Stimulated activated CD4-positive, alpha-beta T cell treated with anti-CD3 and anti-CD28 coated beads, Interleukin-15, amount 100 ng/mL, for 1 hour (primary cell): ENCODE results near the gene PPL.
"Not testable (repeated sequence)": the region's sequence is repeated elsewhere in the genome, so short reads cannot be mapped to it uniquely, and the experiment has no call there.

ENCODE experiments used
- DNase-seq, 2 donors: peaks; one replicate each; pipeline ENCODE4 v3.0.0-alpha.2; 2020; ENCODE audit warnings: low read depth in 1 of 2, low spot score in 1 of 2

The PPL gene

DNA sequence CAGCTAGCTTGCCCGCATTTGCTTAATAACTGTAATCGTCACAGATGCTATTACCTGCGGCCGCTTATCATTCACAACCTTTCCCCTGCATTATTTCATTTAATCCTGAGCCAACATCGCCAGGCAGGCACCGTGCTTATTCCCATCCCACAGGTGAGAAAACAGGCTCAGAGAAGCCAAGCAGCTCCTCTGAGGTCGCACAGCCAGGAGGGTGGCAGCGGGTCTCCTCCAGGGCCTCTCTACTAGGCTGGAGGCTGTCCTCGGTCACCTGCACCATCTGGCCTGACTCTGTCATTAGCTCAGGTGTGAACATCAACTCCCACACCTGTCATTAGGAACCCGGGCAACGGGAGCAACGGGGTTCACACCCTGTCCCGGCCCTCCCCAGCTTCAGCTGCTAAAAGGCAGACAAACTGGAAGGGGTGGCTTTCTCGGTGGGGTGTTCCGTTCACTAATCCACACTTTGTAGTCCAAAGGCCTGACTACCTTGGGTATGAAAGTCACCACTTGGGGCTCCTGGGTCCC is 3.0 kb downstream of the PPL start:
- no peak for DNase-seq

DNA sequence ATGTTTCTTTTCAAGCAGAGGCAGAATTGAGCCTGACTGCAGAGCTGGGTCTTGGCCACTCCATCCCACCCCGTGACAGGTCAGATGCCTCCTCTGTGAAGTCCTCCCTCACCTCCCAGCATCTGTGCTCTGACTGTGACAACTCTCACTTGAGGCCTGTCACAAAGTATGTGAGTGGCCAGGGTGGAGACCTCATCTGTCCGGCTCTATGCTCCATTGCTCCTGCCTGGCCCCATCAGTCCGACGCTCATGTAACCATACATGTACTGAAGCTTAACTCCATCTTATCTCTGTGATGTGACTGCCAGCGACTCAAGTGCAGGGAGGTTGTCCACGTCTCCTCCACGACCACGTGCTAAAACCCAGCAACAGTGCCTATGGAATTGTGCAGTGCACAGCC is 3.5 kb downstream of the PPL start:
- DNase-seq: no peak

DNA sequence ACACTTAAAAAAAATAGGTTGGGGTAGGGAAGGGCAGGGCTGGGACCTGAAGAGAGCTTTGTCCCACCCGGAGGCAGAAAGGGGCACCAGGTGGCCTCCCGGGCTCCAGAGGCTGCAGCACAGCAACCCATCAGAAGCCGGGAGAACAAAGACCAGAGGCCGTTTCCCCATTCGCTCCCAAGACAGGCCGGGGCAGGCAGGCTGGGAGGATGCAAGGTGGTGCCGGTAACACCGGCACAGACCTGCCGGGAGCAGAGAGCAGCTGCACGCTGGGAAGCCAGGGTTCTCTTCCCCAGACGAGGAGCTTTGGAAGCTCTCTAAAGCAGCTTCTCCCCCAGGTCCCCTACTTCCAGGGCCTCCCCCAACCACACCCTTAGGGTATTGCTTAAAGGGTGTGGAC is 5.6 kb downstream of the PPL start:
- DNase-seq: no peak

DNA sequence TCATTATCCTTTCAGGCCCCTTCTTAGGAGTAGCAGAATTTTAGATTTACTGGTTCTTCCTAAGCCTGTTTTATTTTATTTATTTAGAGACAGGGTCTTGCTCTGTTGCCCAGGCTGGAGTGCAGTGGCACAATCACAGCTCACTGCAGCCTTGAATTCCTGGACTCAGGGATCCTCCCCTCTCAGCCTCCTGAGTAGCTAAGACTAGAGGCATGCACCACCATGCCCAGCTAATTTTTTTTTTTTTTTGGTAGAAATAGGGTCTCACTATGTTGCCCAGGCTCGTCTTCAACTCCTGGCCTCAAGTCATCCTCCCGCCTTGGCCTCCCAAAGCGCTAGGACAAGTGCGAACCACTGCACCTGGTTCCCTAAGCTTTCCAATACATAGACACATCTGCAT is 7.3 kb downstream of the PPL start:
- DNase-seq: not testable (repeated sequence)

DNA sequence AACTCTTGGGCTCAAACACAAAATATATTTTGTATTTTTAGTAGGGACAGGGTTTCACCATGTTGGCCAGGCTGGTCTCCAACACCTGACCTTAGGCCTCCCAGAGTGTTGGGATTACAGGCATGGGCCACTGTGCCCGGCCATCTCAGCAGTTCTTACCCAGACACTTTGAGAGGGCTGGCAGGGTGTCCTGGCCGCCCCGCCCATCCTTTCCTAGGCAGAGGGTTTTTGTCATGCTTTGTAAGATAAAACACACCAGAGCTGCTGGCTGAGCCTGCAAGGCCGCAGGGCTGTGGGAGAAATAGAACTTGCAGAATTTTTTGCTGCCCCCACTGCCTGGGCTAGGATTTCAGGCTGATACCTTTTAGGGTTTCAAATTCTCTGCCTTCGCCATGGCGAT is 8.7 kb downstream of the PPL start:
- DNase-seq: no peak

DNA sequence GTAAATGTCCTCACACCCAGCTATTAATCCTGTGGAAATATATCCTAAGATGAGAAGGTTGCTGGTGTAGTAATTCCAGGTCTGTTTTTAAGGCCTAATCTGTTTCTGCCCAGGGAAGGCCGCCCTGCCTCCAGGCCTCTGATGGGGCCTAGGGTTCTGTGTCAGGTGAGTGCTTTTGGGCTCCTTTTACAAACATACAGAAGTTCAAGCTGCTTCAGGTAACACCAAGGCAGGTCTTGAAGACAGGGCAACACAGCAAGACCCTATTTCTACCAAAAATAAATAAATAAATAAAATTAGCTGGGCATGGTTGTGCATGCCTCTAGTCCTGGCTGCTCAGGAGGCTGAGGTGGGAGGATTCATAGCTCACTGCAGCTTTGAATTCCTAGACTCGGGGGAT is 9.3 kb downstream of the PPL start:
- no peak for DNase-seq

DNA sequence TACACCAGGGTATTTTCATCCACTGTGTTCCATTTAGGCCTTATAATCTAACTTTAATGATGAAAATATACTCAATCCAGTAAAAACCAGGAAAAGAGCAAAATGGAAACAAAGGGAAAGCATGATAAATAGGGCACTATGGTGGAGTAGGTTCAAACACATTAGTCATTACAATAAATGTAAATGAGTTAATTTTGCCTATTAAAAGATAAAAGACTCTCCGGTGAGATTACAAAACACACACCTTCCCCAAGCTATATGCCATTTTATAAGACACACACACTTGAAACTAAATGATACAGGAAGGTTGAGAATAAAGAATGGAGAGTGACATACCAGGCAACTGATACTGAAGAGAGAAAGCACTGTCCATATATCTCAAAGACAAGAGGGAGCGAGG is 10.0 kb downstream of the PPL start:
- no peak for DNase-seq

DNA sequence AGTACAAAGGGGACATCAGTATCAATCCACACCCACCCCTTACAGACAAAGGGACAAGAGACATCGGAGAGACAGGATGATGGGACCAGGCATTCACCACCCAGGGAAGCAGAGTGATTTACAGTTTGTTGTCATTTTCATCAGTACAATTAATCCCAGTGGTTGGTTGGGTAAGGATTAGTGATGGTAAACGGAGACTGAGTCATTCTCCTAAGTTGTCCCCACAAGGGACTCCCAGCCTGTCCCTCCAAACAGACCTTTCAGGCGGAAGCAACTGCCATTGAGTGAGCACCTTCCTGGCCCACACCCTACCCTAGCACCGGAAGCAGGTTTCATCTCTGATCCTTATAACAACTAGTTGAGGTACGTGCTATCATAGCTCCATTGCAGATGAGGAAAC is 11.2 kb downstream of the PPL start:
- no peak for DNase-seq

DNA sequence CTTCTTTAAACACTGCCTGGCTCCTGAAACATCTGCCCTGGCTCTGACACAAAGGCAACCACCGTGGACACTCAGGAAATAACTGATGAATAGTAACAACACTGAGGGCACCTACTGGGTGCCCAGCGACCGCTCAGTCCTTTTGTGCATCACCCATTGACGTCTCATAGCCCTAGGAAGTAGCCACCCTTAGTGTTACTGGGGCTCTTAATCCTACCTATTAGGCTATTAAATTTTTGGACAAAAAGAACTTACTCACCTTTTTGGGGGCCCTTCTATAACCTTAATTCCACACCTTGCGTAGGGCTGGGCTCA is 11.7 kb downstream of the PPL start:
- DNase-seq: no peak

DNA sequence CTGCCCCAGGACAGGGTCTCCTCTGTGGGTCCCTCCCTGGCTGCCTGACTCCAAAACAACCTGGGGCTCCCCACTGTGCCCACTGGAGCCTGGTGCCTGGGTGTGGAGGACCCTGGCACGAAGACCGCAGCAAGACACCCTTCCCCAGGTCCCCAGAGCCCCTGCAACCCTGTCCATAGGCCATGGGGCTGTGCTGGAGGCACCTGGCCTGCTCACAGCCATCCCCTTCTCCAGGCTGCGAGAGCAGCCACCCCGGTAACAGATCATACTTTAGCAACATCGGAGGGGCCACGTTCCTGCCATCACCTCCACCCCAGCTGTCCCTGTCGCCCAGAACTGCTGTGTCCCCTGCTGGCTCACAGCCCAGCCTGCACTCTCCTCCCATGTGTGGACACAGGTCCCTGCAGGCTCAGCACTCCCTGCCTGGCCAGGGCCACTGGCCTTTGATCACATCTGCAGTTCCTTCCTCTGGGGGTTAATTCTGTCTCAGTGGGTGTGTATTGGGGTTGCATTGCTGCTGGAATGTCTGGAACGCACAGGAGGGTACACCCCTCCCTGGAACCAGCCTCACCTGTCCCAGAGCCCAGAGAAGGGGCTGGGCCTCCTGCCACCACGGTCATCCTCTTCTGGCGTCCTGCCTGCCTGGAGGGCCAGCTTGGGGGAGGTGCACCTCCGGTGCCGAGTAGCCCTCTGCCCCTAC is 12.2 kb downstream of the PPL start:
- no peak for DNase-seq

DNA sequence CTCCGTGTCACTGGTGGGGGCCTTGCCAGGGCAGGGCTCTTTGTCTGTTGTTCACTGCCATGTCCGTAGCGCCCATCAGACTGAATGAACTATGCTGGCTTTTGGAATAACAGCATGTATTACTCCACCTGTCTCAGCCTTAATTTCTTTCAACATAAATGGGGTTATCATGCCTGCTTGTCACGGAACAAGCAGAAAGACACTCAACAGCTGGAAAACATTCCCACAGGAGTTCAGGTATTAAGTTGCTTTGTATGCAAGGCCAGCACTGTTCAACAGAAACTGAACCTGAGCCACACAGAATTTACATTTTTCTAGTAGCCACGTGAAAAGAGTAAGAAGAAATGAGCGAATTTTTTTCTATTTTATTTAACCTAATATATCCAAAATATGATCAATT is 13.1 kb downstream of the PPL start:
- DNase-seq: no peak

DNA sequence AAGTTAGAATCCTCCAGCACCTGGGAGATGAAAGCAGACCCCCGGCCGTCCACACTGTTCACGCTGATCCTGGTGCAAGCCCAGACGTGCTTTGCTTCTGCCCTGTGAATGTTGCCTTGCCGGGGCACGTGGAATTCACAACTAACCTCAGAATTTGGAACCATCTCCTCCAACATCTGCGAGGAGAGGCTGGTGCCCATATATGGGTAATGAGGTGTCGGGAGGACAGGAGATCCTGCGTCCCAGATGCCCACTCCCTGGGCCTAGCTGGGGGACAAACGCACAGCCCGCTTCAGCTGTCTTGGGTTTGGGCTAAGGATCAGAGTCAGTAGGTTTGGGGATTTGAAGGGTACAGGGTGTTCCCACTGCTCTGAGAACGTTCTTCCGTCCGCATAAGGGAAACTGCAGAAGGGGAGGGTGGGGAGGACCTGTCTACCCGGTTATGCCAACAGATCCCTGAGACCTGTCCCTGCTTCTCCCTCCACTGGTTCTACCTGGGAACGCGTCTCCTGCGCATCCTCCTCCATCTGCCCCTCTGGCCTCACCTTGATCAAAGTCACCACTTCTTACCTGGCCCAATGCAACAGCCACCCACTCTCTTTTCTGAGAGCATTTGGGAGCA is 14.1 kb downstream of the PPL start:
- DNase-seq: no peak

DNA sequence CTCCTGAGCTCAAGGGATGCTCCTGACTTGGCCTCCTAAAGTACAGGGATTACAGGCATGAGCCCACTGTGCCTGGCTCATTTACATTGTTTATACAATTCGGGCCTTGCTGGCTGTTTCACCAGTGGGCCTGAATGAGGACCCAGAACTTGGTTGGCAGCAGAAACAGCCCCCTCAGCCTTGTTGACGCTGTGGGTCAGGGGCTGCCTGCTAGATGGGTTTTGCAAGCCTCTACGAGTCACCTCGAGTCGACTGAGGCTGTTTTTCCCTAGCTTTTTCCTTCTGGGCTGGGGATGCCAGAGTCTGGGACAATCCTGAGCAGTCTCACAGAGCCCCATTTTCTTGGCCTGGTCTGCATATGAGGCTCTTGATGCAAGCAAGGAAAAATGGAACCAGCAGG is 16.1 kb downstream of the PPL start:
- DNase-seq: no peak

DNA sequence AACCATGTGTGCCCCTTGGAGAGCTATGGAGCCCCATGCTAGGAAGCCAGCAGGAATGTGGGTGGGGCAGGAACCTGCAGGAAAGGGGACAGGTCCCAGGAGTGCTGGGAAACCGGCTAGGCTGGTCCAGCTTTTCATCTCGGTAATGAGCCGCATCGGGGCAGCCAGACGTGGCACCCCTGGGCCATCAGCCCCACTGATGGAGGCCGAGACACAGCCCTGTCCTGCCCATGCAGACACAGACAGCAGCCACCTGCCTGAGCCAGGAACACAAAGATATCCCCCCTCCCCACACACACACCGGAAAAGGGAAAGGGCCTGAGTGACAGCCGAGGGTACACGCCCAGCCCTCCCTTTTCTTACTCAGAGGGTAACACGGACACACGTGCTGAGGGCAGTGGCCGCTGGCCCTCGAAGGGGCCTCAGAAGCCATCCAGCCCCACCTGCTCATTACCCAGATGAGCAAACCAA is 18.1 kb downstream of the PPL start:
- DNase-seq: no peak

DNA sequence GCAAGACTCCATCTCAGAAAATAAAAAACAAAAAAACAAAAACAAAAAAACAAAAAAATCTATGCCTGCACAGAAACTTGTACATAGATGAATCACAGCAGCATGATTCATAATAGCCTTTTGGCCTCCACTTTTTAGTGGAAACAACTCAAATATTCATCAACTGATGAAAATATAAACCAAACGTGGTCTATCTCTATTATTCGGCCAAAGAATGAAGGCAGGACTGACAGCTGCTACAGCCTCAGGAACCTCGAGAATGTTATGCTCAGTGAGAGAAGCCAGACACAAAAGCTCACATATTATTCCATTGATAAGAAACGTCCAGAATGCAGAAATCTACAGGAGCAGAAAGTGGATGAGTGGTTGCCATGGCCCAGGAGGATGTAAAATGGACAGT is 19.8 kb downstream of the PPL start:
- DNase-seq: no peak

DNA sequence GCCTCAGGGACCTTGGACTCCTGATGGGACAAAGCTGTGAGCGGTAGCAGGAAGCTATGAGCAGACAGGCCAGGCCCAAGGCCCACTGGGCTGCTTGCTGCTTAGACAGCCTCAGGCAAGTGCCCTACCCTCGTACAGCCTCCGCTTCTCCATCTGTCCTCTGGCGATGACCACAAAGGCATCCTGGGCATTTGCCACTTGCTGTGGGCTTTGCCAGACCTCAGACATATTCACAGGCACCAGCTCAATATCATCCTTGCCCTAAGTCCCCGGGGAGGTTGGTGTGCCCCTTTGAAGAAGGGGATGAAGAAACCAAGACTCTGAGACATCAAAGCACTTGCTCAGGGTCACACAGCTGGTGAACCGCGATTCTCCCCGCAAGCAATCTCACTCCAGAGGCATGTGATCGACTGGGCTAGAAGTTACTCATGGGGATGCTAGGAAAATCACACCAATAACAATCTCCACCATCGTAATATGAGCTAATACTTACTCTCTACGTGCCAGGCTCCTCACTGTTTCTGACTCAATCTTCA is 21.7 kb downstream of the PPL start:
- DNase-seq: no peak

DNA sequence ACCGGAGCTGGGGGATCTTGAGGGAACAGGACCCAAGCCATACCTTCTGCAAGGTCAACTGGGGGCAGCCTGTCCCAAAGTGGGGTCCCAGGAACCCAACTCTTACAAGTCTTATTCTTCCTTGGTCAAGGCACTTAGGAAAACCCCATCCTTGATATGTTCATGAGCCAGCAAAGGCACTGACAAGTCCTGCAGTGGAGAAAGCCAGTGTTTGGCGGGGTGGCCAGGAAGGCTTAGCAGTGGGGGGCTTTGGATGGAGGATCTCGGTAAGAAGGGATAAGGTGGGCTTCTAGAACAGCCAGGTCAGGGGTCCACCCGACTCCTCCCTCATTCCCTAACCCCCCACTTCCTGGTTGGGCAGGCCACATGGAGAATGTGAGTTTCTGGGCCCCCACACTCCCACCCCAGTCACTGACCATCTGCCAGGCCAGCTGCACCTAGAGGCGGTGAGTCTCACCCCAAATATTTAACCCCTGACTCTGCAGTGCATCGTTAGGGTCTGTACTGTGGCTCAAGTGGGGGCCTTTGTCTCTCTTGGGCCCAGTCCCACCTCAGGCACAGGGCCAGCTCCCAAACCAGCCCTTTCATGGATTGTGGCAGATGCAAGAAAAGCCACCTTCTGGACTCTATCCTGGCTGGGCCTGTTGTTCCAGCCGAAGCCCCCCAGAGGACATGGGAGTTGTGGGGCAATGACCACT is 22.3 kb downstream of the PPL start:
- no peak for DNase-seq

DNA sequence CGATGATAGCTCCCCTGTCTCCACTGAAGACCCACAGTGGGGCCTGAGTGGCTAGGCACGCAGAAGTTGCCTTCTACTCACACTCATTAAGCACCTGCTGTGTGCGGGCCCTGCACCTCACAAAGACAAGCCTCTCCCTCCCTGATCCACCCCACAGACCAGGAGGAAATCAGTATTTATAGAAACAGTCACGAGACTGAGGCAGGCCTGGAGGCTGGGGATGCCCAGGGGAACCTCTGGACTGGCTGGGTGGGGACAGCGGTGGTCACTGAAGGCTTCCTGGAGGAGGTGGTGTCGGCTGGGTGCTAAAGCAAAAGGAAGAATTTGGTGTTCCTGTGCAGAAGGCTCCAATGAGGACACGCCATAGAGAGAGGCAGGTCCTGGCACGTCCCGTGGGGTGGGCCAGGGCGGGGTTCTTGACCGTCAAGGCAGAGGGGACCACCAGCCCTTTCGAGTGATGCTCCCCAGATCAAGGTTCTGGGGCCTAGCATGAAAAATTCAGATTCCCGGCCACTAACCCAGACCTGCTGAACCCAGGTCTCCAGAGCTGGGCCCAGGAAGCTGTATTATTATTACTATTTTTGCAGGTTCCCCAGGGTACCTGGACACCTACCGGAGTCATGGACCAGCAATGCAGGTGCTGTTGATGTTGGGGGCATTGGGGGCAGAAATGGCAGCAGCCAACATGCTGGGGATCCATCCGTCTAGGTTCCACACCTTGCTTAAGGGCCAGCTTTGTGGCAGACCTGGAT is 23.0 kb downstream of the PPL start:
- DNase-seq: no peak

DNA sequence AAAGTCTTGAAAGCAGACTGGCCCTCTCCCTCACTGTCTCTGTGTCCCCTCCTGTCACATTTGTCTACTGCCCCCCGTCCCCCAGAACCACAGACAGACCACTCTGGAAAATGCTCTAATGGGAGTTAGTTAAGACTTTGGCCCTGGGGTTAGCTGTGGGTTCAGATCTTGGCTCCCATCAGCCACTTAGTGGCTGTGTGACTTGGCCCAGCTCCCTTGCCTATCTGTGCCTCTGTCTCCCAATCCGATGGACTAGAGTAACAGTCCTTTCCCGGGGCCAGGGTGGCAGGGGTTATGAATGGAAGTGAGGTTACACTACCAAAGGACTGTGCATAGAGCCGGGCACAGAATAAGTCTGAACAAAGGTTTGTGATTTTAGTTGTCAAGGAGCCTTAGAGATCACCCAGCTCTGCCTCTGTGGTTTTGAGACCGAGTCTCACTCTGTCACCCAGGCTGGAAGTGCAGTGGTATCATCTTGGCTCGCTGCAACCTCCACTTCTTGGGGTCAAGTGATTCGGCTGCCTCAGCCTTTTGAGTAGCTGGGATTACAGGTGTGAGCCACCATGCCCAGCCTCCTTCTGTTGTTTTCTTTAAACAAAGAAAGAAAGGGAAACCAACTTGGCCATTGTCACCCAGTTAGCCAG is 23.7 kb downstream of the PPL start:
- DNase-seq: no peak

DNA sequence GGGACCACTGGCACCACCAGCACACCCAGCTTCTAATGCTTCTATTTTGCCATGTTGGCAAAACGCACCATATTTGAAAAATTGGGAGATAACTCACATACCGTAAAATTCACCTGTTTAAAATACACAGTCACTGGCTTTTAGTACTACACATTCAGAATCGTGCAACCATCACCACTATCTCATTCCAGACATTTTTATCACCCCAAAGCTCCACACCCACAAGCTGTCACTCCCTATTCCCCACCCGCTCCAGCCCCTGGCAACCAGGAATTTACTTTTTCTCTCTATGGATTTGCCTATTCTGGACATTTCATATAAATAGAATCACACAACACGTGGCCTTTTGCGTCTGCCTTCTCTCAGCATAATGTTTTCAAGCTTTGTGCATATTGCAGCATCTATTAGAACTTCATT is 25.0 kb downstream of the PPL start:
- DNase-seq: no peak

DNA sequence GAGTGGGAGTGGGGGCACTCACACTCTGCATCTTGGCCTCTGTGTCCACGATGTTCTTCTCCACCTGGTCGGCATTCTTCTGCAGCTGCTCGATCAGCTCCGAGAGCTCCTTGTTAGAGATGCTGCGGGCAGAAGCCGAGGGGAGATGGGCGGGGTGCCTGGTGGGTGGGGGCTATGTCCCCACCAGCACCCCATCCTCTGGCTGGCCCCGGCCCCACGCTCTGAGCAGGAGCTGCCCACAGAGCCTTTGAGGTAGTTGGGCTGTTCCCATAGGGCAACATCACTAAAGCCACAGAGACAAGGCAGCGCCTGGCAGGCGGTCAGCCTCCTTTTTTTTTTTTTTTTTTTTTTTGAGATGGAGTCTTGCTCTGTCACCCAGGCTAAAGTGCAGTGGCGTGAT is 26.1 kb downstream of the PPL start:
- no peak for DNase-seq
